Activated naive CD4-positive, alpha-beta T cell treated with anti-CD3 and anti-CD28 coated beads, Interleukin-2, amount 10 ng/mL, durations not matched to agents 7 days and 5 days (primary cell): ENCODE measurements around the gene MDFI.

Source experiments
- CTCF ChIA-PET: fragments of 350-600 bp; sonication (Branson Sonifier 250); formaldehyde crosslinking; loops from one replicate; lab custom pipeline; 2021; ENCODE audit warnings: antibody characterized with exemption; lab: Charles Lee
- DNase-seq: peaks from one replicate; pipeline ENCODE4 v3.0.0-alpha.2; 2020
- H3K27ac Mint-ChIP-seq: one replicate; pipeline ENCODE4 v1.8.0; 2021; ENCODE audit warnings: mild to moderate bottlenecking, moderate library complexity, mixed read lengths
- H3K27me3 Mint-ChIP-seq: one replicate; pipeline ENCODE4 v1.8.0; 2021; ENCODE audit warnings: mild to moderate bottlenecking, mixed read lengths
- H3K36me3 Mint-ChIP-seq: one replicate; pipeline ENCODE4 v1.8.0; 2021; ENCODE audit warnings: mixed read lengths
- H3K4me1 Mint-ChIP-seq: one replicate; pipeline ENCODE4 v1.8.0; 2021; ENCODE audit warnings: mixed read lengths
- H3K4me3 Mint-ChIP-seq: one replicate; pipeline ENCODE4 v1.8.0; 2021; ENCODE audit warnings: mild to moderate bottlenecking, moderate library complexity, mixed read lengths
- H3K9me3 Mint-ChIP-seq: one replicate; pipeline ENCODE4 v1.8.0; 2021; ENCODE audit warnings: mixed read lengths

Gene MDFI

DNA sequence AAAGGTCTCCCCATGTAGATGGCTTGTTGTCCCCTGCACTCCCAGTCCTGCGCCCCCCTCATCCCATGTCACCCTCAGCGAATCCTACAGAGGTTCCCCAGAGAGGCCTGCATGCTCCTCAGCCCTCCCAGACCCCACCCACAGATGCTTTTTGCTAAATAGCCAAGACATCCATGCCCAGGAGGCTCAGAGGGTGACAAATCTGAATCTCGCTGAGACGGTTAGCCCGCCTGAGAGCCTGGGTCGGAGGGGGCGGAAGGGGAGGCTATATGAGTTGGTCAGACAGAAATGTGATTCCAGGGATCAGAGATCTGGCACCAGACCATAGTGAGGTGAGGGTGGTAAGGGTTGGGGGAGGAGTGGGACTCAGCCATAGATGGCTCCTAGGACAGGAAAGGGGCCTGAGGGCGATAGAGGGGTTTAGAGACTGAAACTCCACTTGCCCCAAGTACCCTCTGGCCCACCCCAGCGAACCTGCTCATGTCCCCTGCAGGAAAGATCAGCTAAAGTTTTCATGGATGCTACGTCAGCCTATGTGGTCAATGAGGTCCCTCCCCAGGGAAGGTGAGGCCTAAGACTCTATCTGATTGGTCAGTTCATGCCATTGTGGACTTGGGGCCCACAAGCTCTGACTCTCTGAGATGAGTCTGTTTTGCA lies 63.9 kb downstream of the MDFI start:
- DNase-seq: no peak
- Mint-ChIP-seq H3K4me3 (no peak overlapping the region), H3K9me3 (no peaks in the 10 kb centered on the region), H3K36me3 (no peaks in the 10 kb centered on the region), H3K27me3 (no peaks in the 10 kb centered on the region), H3K4me1 (peaks cover 26% of the 10 kb centered on the region), H3K27ac (no peak overlapping the region)
- CTCF ChIA-PET: no interaction called here

GRCh38 chr6:41702771-41703494 lies 64.7 kb downstream of the MDFI start:
- H3K27me3 Mint-ChIP-seq: no peaks in the 10 kb centered on the region

More at GRCh38 chr6:41702771-41703494, 64.7 kb downstream of the MDFI start:
- no peak overlapping the region for H3K4me3 Mint-ChIP-seq
- peaks cover 1% of the 10 kb centered on the region for H3K36me3 Mint-ChIP-seq
- no peak overlapping the region for H3K27ac Mint-ChIP-seq
- H3K4me1 Mint-ChIP-seq: peaks cover 33% of the 10 kb centered on the region
- DNase-seq: no peak
- no peaks in the 10 kb centered on the region for H3K9me3 Mint-ChIP-seq
- CTCF ChIA-PET: no interaction called here
